CD4-positive, alpha-beta T cell (primary cell): ENCODE data around the gene ADAMTS3. TPM values are rescaled to one million over a fixed set of nuclear protein-coding genes. Genes with fewer than 3 reads are reported as not detected.
A peak's percentile ranks its signal among the peaks of the same experiment; 100 is the strongest.

Source experiments
- ATAC-seq: fragments of 200-7000 bp; cut with Tn5 transposase; one replicate; pipeline ENCODE4 v1.10.0; 2022; ENCODE audit warnings: mild to moderate bottlenecking; ENCODE audit not compliant: poor library complexity
- CTCF ChIA-PET: fragments of 350-600 bp; sonication (Branson Sonifier 250); formaldehyde crosslinking; loops from one replicate; lab custom pipeline; 2021; ENCODE audit warnings: antibody characterized with exemption, inconsistent platforms; lab: Charles Lee
- POLR2A ChIA-PET: fragments of 350-600 bp; sonication (Branson Sonifier 250); formaldehyde crosslinking; loops from one replicate; lab custom pipeline; 2021; ENCODE audit warnings: antibody characterized with exemption, inconsistent platforms; lab: Charles Lee
- DNase-seq, 14 experiments: peaks; one replicate each; pipeline ENCODE4 v3.0.0-alpha.2; 2013 to 2020; ENCODE audit warnings: mixed read lengths in 2 of 14
- H3K27ac ChIP-seq, 2 donors: one replicate each; pipeline versions ENCODE4 v1.5.1 to v1.7.0; 2013; ENCODE audit warnings: low read length in 2 of 2, low read depth in 1 of 2, mild to moderate bottlenecking in 1 of 2
- H3K27me3 ChIP-seq, 2 experiments: 1 replicate in 1 of 2; 2 replicates in 1 of 2; pipeline versions ENCODE4 v1.6.1 to v1.7.0; 2013; ENCODE audit warnings: low read length in 2 of 2, control low read depth in 1 of 2, mild to moderate bottlenecking in 1 of 2, moderate library complexity in 1 of 2; ENCODE audit not compliant: insufficient read depth in 2 of 2, control insufficient read depth in 1 of 2
- H3K36me3 ChIP-seq: one replicate; pipeline ENCODE4 v1.6.1; 2013; ENCODE audit warnings: low read length, control low read depth; ENCODE audit not compliant: insufficient read depth
- H3K4me1 ChIP-seq: one replicate; pipeline ENCODE4 v1.6.1; 2013; ENCODE audit warnings: low read length, control low read depth; ENCODE audit not compliant: insufficient read depth
- H3K4me3 ChIP-seq: one replicate; pipeline ENCODE4 v1.5.1; 2013; ENCODE audit warnings: mild to moderate bottlenecking, low read length, moderate library complexity
- H3K9me3 ChIP-seq, 2 experiments: 1 replicate in 1 of 2; 2 replicates in 1 of 2; pipeline versions ENCODE4 v1.6.1 to v1.7.0; 2013; ENCODE audit warnings: low read length in 2 of 2, mild to moderate bottlenecking in 2 of 2, control low read depth in 1 of 2, moderate library complexity in 1 of 2; ENCODE audit not compliant: control insufficient read depth in 1 of 2, insufficient read depth in 1 of 2
- H3K27ac Mint-ChIP-seq: one replicate; pipeline ENCODE4 v1.8.0; 2020; ENCODE audit warnings: mixed read lengths
- H3K27me3 Mint-ChIP-seq: one replicate; pipeline ENCODE4 v1.8.0; 2021; ENCODE audit warnings: mixed read lengths
- H3K36me3 Mint-ChIP-seq: one replicate; pipeline ENCODE4 v1.8.0; 2021; ENCODE audit warnings: low read depth, mixed read lengths
- H3K4me1 Mint-ChIP-seq: one replicate; pipeline ENCODE4 v1.8.0; 2021; ENCODE audit warnings: low read depth, mixed read lengths
- H3K4me3 Mint-ChIP-seq: one replicate; pipeline ENCODE4 v1.8.0; 2020; ENCODE audit warnings: mild to moderate bottlenecking, mixed read lengths
- H3K9me3 Mint-ChIP-seq: one replicate; pipeline ENCODE4 v1.8.0; 2020; ENCODE audit warnings: mixed read lengths
- CTCF ChIP-seq: fragments of 200-600 bp; IDR thresholded peaks from one replicate; pipeline ENCODE4 v1.8.0; 2022; ENCODE audit warnings: antibody characterized with exemption, mild to moderate bottlenecking
- intact Hi-C, 2 experiments: fragments of 100-400 bp; cut with DNase I in 1 of 2; cut with micrococcal nuclease in 1 of 2; formaldehyde crosslinking; loops; one replicate each; pipeline versions ENCODE4 v1.15.1 to v1.9.0; 2023 to 2025; cut with DNase I, micrococcal nuclease
- polyA plus RNA-seq, 2 donors: library from polyadenylated mRNA; unstranded; fragments of 120-200 nt; gene quantifications; one replicate each; pipeline ENCODE4 v1.2.1, GENCODE V29; 2013
- total RNA-seq, 174 experiments: library from RNA in 2 of 174; stranded (reverse) in 2 of 174; gene quantifications; one replicate each; pipeline ENCODE4 v1.2.3 and lab custom pipeline; 2021 to 2026

ADAMTS3 gene
- total RNA-seq (not detected), total RNA-seq (lab: John Stamatoyannopoulos, UW) (0 to 0.77 (median 0.05) reads per million in 172 experiments)
- 0.01 TPM for polyA plus RNA-seq (2013, experiment 1 of 2)
- polyA plus RNA-seq (2013, experiment 2 of 2) = 0.07 TPM

- Histone ChIP-seq H3K4me1 (peaks cover 16% of the 10 kb centered on the region), H3K27ac (no peak within 1 kb of the TSS), H3K9me3 (peaks cover 0 to 15% of the 10 kb centered on the region in 2 experiments), H3K36me3 (no peaks in the 10 kb centered on the region), H3K4me3 (peak within 1 kb of the TSS; percentile 26), H3K27me3 (peaks cover 33 to 52% of the 10 kb centered on the region in 2 experiments)
- peaks cover 67% of the 10 kb centered on the region for H3K27me3 Mint-ChIP-seq
- no peaks in the 10 kb centered on the region for H3K36me3 Mint-ChIP-seq
- H3K4me3 Mint-ChIP-seq = peak within 1 kb of the TSS; percentile 70
- peak in 2 of 14 experiments; percentile 2 to 8 for DNase-seq
- H3K9me3 Mint-ChIP-seq = no peaks in the 10 kb centered on the region
- ATAC-seq = no peak
- TF ChIP-seq CTCF = no peak
- CTCF ChIA-PET = no interaction called here
- POLR2A ChIA-PET = no interaction called here
- intact Hi-C loops = no loop called here
- H3K27ac Mint-ChIP-seq = no peak within 1 kb of the TSS
- H3K4me1 Mint-ChIP-seq = peaks cover 15% of the 10 kb centered on the region
Observed at GRCh38 chr4:72568959-72569718, at the start of gene ADAMTS3. Gene ADAMTS3 (minus strand): TSS chr4:72569221. CDS start chr4:72568762, 459 bp downstream.

DNA sequence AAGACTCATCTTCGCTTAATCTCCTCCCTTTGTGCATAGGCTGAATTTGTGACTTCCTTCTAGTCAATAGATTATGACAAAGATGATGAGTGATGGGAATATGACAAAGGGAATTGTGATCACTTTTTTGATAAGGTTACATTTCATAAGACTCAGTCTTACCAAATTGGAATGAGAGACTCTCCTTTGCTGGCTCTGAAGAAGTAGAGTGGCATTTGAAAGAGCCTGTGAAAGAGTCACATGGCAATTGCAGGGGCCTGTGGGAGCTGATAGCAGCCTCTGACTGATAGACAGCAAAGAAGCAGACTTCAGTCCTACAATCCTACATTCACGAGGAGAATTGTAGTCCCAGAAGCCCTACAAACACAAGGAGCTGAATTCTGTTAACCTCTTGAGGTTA lies 44.9 kb upstream of the ADAMTS3 start:
- Mint-ChIP-seq H3K9me3 (no peaks in the 10 kb centered on the region), H3K27me3 (peaks cover 7% of the 10 kb centered on the region), H3K36me3 (no peaks in the 10 kb centered on the region), H3K27ac (no peak overlapping the region), H3K4me1 (no peaks in the 10 kb centered on the region), H3K4me3 (no peak overlapping the region)
- no peak for TF ChIP-seq CTCF
- ChIA-PET CTCF (no interaction called here), POLR2A (no interaction called here)
- H3K36me3 ChIP-seq = no peaks in the 10 kb centered on the region
- DNase-seq = no peak
- no peaks in the 10 kb centered on the region for H3K27me3 ChIP-seq
- H3K4me3 ChIP-seq = no peak overlapping the region
- intact Hi-C loops = no loop called here
- ATAC-seq = no peak
- H3K9me3 ChIP-seq = no peaks in the 10 kb centered on the region
- H3K4me1 ChIP-seq = no peaks in the 10 kb centered on the region
- no peak overlapping the region for H3K27ac ChIP-seq

- no peak overlapping the region for H3K27ac ChIP-seq
- intact Hi-C loops = no loop called here
- Mint-ChIP-seq H3K27me3 (no peaks in the 10 kb centered on the region), H3K9me3 (peaks cover 4% of the 10 kb centered on the region), H3K36me3 (no peaks in the 10 kb centered on the region), H3K4me3 (no peak overlapping the region), H3K4me1 (no peaks in the 10 kb centered on the region), H3K27ac (no peak overlapping the region)
- POLR2A ChIA-PET = no interaction called here
- H3K4me3 ChIP-seq = no peak overlapping the region
- CTCF ChIA-PET = no interaction called here
- ATAC-seq (no peak), DNase-seq (no peak)
- no peaks in the 10 kb centered on the region for H3K27me3 ChIP-seq
- H3K36me3 ChIP-seq = no peaks in the 10 kb centered on the region
- H3K9me3 ChIP-seq = no peaks in the 10 kb centered on the region
- TF ChIP-seq CTCF = no peak
- no peaks in the 10 kb centered on the region for H3K4me1 ChIP-seq
Observed at GRCh38 chr4:72606751-72607150, 37.7 kb upstream of the ADAMTS3 start.
